A549 (cell line): ENCODE results near the gene BABAM1.

ENCODE experiments used
- JUN ChIP-seq, 2 experiments: fragments of >200 bp; sonication (Bioruptor Twin); formaldehyde crosslinking; IDR thresholded peaks; 2 replicates in 1 of 2; 3 replicates in 1 of 2; pipeline ENCODE4 v1.6.1; 2016 to 2017
- MAZ ChIP-seq: fragments of 150-350 bp; IDR thresholded peaks from 2 replicates; pipeline ENCODE4 v1.6.1; 2014; ENCODE audit warnings: antibody characterized with exemption, low read depth, low read length, borderline replicate concordance
- POLR2A ChIP-seq: IDR thresholded peaks from 2 replicates; pipeline ENCODE4 v1.6.1; 2012; ENCODE audit warnings: mild to moderate bottlenecking, low read length
- TF ChIP-seq, protein P1 (sequence below): fragments of >200 bp; sonication (Bioruptor Twin); formaldehyde crosslinking; IDR thresholded peaks from 3 replicates; pipeline ENCODE4 v1.5.1; 2016

DNA sequence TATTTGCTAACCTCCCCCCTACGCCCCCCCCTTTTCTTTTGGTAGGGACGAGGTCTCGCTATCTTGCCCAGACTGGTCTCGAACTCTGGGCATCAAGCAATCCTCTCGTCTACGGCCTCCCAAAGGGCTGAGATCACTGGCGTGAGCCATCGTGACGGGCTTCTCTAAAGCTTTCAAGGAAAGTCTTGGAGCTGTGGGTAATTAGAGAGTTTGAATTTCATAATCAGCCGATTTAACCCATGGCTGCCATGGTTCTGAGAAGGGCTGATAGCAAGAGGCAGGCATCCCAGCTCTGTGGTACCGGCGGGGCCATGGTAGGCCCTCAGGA lies 36.7 kb downstream of the BABAM1 start:
- TF ChIP-seq, protein P1, sequence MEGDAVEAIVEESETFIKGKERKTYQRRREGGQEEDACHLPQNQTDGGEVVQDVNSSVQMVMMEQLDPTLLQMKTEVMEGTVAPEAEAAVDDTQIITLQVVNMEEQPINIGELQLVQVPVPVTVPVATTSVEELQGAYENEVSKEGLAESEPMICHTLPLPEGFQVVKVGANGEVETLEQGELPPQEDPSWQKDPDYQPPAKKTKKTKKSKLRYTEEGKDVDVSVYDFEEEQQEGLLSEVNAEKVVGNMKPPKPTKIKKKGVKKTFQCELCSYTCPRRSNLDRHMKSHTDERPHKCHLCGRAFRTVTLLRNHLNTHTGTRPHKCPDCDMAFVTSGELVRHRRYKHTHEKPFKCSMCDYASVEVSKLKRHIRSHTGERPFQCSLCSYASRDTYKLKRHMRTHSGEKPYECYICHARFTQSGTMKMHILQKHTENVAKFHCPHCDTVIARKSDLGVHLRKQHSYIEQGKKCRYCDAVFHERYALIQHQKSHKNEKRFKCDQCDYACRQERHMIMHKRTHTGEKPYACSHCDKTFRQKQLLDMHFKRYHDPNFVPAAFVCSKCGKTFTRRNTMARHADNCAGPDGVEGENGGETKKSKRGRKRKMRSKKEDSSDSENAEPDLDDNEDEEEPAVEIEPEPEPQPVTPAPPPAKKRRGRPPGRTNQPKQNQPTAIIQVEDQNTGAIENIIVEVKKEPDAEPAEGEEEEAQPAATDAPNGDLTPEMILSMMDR, result no peak
- TF ChIP-seq POLR2A (no peak), MAZ (no peak), JUN (IDR thresholded peaks at IDR 0.05) (no peak)
